A673 (cell line): ENCODE measurements around the gene TMEM198. TPM values are rescaled to one million over a fixed set of nuclear protein-coding genes. Genes with fewer than 3 reads are reported as not detected.

ENCODE experiments used
- BruUV-seq: library from RNA; stranded (reverse); fragments of 400-500 nt; replicated peaks from 2 replicates; lab custom pipeline; 2021; lab: Mats Ljungman, UMichigan
- CTCF ChIA-PET: fragments of 300-600 bp; sonication (Branson Sonifier 250); formaldehyde crosslinking; loops from one replicate; lab custom pipeline; 2022; ENCODE audit warnings: antibody characterized with exemption; lab: Charles Lee
- POLR2A ChIA-PET: fragments of 300-600 bp; sonication (Branson Sonifier 250); formaldehyde crosslinking; loops from one replicate; lab custom pipeline; 2022; ENCODE audit warnings: antibody characterized with exemption; ENCODE audit not compliant: low non-redundant PET; lab: Charles Lee
- DNase-seq: peaks from one replicate; pipeline ENCODE4 v3.0.0-alpha.2; 2015; ENCODE audit warnings: low spot score
- H3K27ac ChIP-seq: fragments of 200-600 bp; sonication (generic); 2 replicates; pipeline ENCODE4 v1.5.1; 2016; ENCODE audit warnings: mixed run types, low read depth, mild to moderate bottlenecking, mixed read lengths, antibody characterized with exemption, low read length; ENCODE audit not compliant: poor library complexity, severe bottlenecking
- H3K27me3 ChIP-seq: fragments of 200-600 bp; sonication (generic); replicated peaks from 2 replicates; pipeline ENCODE4 v1.6.1; 2017; ENCODE audit warnings: mixed run types, low read depth, mild to moderate bottlenecking, mixed read lengths, antibody characterized with exemption, low read length; ENCODE audit not compliant: insufficient read depth, poor library complexity
- H3K36me3 ChIP-seq: fragments of 200-600 bp; sonication (generic); 2 replicates; pipeline ENCODE4 v1.6.1; 2016; ENCODE audit warnings: mixed run types, mild to moderate bottlenecking, mixed read lengths, antibody characterized with exemption, low read length; ENCODE audit not compliant: insufficient read depth, poor library complexity, severe bottlenecking
- H3K4me1 ChIP-seq: fragments of 200-600 bp; sonication (generic); 2 replicates; pipeline ENCODE4 v1.6.1; 2017; ENCODE audit warnings: mixed run types, mild to moderate bottlenecking, mixed read lengths, antibody characterized with exemption, low read length; ENCODE audit not compliant: insufficient read depth, poor library complexity, severe bottlenecking
- H3K4me3 ChIP-seq: fragments of 200-600 bp; sonication (generic); 2 replicates; pipeline ENCODE4 v1.5.1; 2016; ENCODE audit warnings: low read depth, mixed run types, mild to moderate bottlenecking, mixed read lengths, low read length; ENCODE audit not compliant: poor library complexity, severe bottlenecking
- H3K9me3 ChIP-seq: fragments of 200-600 bp; sonication (generic); 2 replicates; pipeline ENCODE4 v1.6.1; 2016; ENCODE audit warnings: mixed run types, low read depth, mild to moderate bottlenecking, mixed read lengths, antibody characterized with exemption, low read length; ENCODE audit not compliant: poor library complexity, severe bottlenecking
- CTCF ChIP-seq: fragments of 300-800, 200-600 bp; sonication (generic); conservative IDR thresholded peaks from 2 replicates; pipeline ENCODE4 v1.5.1; 2017; ENCODE audit warnings: low read depth, mild to moderate bottlenecking, antibody characterized with exemption, low read length, moderate library complexity, mixed read lengths
- EZH2 ChIP-seq: fragments of 200-600 bp; sonication (generic); IDR thresholded peaks from 2 replicates; pipeline ENCODE4 v1.6.1; 2017; ENCODE audit warnings: borderline replicate concordance, low read depth, mild to moderate bottlenecking, mixed read lengths, antibody characterized with exemption, low read length; ENCODE audit not compliant: poor library complexity, severe bottlenecking
- intact Hi-C: fragments of 100-400 bp; cut with micrococcal nuclease; formaldehyde crosslinking; loops from one replicate; pipeline ENCODE4 v1.10.0; 2022; ENCODE audit not compliant: unreplicated experiment
- total RNA-seq: library from RNA; stranded (reverse); gene quantifications from 2 replicates; pipeline ENCODE4 v1.2.3, GENCODE V29; 2021

Gene TMEM198
- total RNA-seq, 1 experiment from 2014 or later, result 4.6 TPM

GRCh38 chr2:219595256-219595655 is 51.4 kb downstream of the TMEM198 start:
- ChIA-PET CTCF (no interaction called here), POLR2A (no interaction called here)
- BruUV-seq, result no TSS peak
- Histone ChIP-seq H3K4me3 (no peak overlapping the region), H3K4me1 (peaks cover 23% of the 10 kb centered on the region), H3K27me3 (no peaks in the 10 kb centered on the region), H3K27ac (peak overlapping the region; percentile 68), H3K36me3 (no peaks in the 10 kb centered on the region), H3K9me3 (no peaks in the 10 kb centered on the region)
- DNase-seq, result peak; percentile 63
- intact Hi-C loops, result no loop called here
- TF ChIP-seq EZH2 (no peak), CTCF (0 out of 2 replicates have a peak, but pooled peaks have one; percentile 17)

GRCh38 chr2:219596954-219597551 is 53.2 kb downstream of the TMEM198 start:
- no peaks in the 10 kb centered on the region for H3K9me3 ChIP-seq
- no peaks in the 10 kb centered on the region for H3K27me3 ChIP-seq
- peak overlapping the region; percentile 72 for H3K4me3 ChIP-seq
- H3K27ac ChIP-seq, result peak overlapping the region; percentile 92
- H3K4me1 ChIP-seq, result peaks cover 23% of the 10 kb centered on the region
- BruUV-seq, result TSS peak; percentile 92
- DNase-seq, result no peak
- CTCF ChIA-PET, result no interaction called here
- TF ChIP-seq EZH2 (no peak), CTCF (no peak)
- POLR2A ChIA-PET, result no interaction called here
- H3K36me3 ChIP-seq, result peaks cover 1% of the 10 kb centered on the region
- intact Hi-C loops, result loop anchor here (1.0 kb wide), 1 partner anchor 54 kb away; the partner anchor contains the start of gene CHPF

- intact Hi-C loops, result loop anchor here (1.0 kb wide), 1 partner anchor 54 kb away; the partner anchor contains the start of gene CHPF
These were observed 53.9 kb downstream of the TMEM198 start, which contains the start of gene STK11IP for GRCh38 chr2:219597552-219598307. STK11IP (plus strand) TSS chr2:219597857; CDS start chr2:219598120, 263 bp downstream.

More at GRCh38 chr2:219597552-219598307, 53.9 kb downstream of the TMEM198 start, which contains the start of gene STK11IP:
- CTCF ChIA-PET, result interaction anchor here (0.7 kb wide), 1 partner anchor 145 kb away, joined by 4 read pairs; no protein-coding TSS in a partner anchor
- Histone ChIP-seq H3K4me3 (peak within 1 kb of the TSS; percentile 72), H3K9me3 (no peaks in the 10 kb centered on the region), H3K27me3 (no peaks in the 10 kb centered on the region), H3K4me1 (peaks cover 23% of the 10 kb centered on the region), H3K36me3 (peaks cover 6% of the 10 kb centered on the region), H3K27ac (peak within 1 kb of the TSS; percentile 92)
- TF ChIP-seq EZH2 (no peak), CTCF (no peak)
- DNase-seq, result peak; percentile 98
- no TSS peak for BruUV-seq
- POLR2A ChIA-PET, result no interaction called here
